K562 (cell line): ENCODE results near the gene DMRT2.

ENCODE experiments used
- JUND ChIP-seq, 2 experiments: IDR thresholded peaks; 2 replicates in 1 of 2; 3 replicates in 1 of 2; pipeline ENCODE4 v1.6.1; 2011; ENCODE audit warnings: borderline replicate concordance in 2 of 2, low read depth in 2 of 2, low read length in 2 of 2, improper control_type of control experiment in 1 of 2, missing biosample characterization in 1 of 2, missing genetic modification characterization in 1 of 2, missing genetic modification reagents in 1 of 2
- MEIS2 ChIP-seq: fragments of 450-650 bp; IDR thresholded peaks from 2 replicates; pipeline ENCODE4 v1.6.1; 2014; ENCODE audit warnings: mild to moderate bottlenecking; ENCODE audit not compliant: partially characterized antibody
- SRSF9 ChIP-seq: fragments of 200-400 bp; formaldehyde crosslinking; IDR thresholded peaks from 2 replicates; pipeline ENCODE4 v1.6.1; 2017; ENCODE audit warnings: low read depth, low read length, borderline replicate concordance

DNA sequence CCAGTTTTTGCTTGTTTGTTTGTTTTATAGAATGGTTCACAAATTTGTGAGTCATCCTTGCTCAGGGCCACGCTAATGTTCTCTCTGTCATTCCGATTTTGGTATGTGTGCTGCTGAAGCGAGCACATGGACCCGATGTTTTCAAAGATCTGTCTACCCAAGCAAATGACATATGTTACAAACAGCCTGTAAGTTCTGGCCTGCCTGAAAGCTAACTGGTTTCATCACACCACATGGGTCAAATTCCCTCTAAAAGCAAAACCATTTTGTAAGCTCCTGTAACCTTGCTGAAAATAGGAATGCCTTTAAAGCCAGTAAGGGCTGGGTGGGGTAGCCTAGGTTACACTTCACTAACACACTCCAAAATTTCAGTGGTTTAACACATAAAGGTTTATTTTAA is 48.3 kb upstream of the DMRT2 start:
- TF ChIP-seq JUND (IDR thresholded peaks at IDR 0.05; ENCODE audit: borderline replicate concordance, low read depth, low read length) = no peak
- TF ChIP-seq JUND (tag; IDR thresholded peaks at IDR 0.05; ENCODE audit: borderline replicate concordance, low read depth, low read length) = no peak
- TF ChIP-seq SRSF9 = no peak
- TF ChIP-seq MEIS2 = no peak
